ENCODE measurements around the gene TANGO2. TPM values are rescaled to one million over a fixed set of nuclear protein-coding genes. Genes with fewer than 3 reads are reported as not detected.

TANGO2 gene
- total RNA-seq, 1 experiment from 2014 or later, result 14.6 TPM

DNA sequence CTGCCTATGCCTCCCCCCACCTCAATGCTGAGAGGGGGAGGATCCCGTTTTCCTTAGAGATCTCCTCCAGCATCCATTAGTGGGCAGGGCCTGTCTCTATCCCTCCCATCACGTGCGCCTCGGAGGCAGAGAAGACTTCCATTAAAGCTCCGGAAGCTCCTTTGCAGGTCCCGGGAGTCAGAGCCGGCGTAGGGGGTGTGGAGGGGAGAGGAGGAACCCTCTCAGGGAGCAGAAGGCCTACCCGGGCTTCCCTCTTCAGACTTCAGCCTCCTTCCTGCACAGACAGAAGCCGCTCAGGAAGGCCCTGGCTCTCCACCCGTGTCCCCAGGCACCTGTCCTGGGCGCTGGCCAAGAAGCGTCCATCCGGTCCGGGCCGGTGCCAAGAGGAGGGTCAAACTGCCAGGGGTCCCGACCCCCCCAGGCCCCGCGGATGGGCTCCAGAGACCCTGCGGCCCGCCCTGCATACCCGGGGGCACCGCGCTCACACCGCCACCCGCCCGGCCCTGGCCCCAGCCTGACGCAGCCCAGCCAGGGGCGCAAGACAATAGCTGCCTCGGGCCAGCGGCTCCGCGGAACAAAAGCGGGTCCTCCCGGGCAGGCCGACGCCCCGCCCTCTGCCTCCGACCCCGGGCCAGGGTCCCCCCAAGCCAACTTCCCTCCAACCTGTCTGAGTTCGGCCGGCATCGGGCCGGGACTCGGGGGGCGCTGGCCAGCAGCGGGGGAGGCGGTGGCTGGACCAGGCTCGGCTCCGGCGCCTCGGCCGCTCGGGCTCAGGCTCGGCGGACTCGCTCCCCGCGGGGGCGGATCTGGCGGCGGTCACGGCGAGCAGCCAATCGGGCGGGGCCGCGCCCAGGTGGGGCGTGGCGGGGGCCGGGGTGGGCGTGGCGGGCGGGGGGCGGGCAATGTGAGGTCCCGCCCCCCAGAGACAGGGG, 34.2 kb upstream of the TANGO2 start:
- H4K8ac ChIP-seq (replicated peaks; ENCODE audit: insufficient read length, low read depth, low read length), result no peak overlapping the region
- H2BK20ac ChIP-seq (ENCODE audit: low read depth, low read length, poor library complexity, severe bottlenecking), result no peak overlapping the region
- peaks cover 4% of the 10 kb centered on the region for H3K79me1 ChIP-seq (ENCODE audit: insufficient read depth, low read depth, low read length, poor library complexity, severe bottlenecking)
- H3K27ac ChIP-seq (ENCODE audit: insufficient read length, low read depth, low read length), result no peak overlapping the region
- no peak overlapping the region for H2AK5ac ChIP-seq (ENCODE audit: insufficient read length, low read length)
- peaks cover 5 to 20% of the 10 kb centered on the region in 2 experiments; a peak in 3 of 4 replicates for H3K4me1 Mint-ChIP-seq
- H3K4me1 ChIP-seq (ENCODE audit: insufficient read depth, low read length), result no peaks in the 10 kb centered on the region; the same call in 1 of the 2 replicates
- H3K23me2 ChIP-seq (ENCODE audit: insufficient read length, low read depth, low read length, poor library complexity, severe bottlenecking), result no peaks in the 10 kb centered on the region
- H3K27ac Mint-ChIP-seq, result peak overlapping the region in 1 of 3 experiments; percentile 27; a peak in 1 of 7 replicates
- H3K36me3 Mint-ChIP-seq (ENCODE audit: insufficient read depth in 1 of 3, low read depth in 3 of 3), result no peaks in the 10 kb centered on the region; a peak in 1 of 7 replicates
- H3K27me3 ChIP-seq (ENCODE audit: insufficient read depth, low read length), result no peaks in the 10 kb centered on the region
- H3K79me2 ChIP-seq (ENCODE audit: insufficient read depth, low read length), result no peaks in the 10 kb centered on the region
- H2BK12ac ChIP-seq (ENCODE audit: insufficient read length, low read depth, low read length), result no peak overlapping the region
- H3K9ac ChIP-seq (ENCODE audit: extremely low read depth, insufficient read length, low read length), result peak overlapping the region; percentile 59
- TF ChIP-seq, protein P1, sequence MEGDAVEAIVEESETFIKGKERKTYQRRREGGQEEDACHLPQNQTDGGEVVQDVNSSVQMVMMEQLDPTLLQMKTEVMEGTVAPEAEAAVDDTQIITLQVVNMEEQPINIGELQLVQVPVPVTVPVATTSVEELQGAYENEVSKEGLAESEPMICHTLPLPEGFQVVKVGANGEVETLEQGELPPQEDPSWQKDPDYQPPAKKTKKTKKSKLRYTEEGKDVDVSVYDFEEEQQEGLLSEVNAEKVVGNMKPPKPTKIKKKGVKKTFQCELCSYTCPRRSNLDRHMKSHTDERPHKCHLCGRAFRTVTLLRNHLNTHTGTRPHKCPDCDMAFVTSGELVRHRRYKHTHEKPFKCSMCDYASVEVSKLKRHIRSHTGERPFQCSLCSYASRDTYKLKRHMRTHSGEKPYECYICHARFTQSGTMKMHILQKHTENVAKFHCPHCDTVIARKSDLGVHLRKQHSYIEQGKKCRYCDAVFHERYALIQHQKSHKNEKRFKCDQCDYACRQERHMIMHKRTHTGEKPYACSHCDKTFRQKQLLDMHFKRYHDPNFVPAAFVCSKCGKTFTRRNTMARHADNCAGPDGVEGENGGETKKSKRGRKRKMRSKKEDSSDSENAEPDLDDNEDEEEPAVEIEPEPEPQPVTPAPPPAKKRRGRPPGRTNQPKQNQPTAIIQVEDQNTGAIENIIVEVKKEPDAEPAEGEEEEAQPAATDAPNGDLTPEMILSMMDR (conservative IDR thresholded peaks at IDR 0.05), result no peak
- no peaks in the 10 kb centered on the region for H3K9me3 Mint-ChIP-seq
- H3K9me3 ChIP-seq (ENCODE audit: control insufficient read depth, low read depth, low read length), result no peaks in the 10 kb centered on the region
- H3K4me3 Mint-ChIP-seq, result peak overlapping the region; percentile 71 to 85
- no peak overlapping the region for H3T11ph ChIP-seq (ENCODE audit: low read length)
- DNase-seq, result peak; percentile 82
- peaks cover 3% of the 10 kb centered on the region for H4K20me1 ChIP-seq (ENCODE audit: control insufficient read depth, insufficient read depth, insufficient read length)
- H2BK5ac ChIP-seq (ENCODE audit: insufficient read length, low read length), result no peak overlapping the region
- peak overlapping the region; percentile 76 for H4K91ac ChIP-seq (ENCODE audit: insufficient read length, low read depth, low read length)
- peak overlapping the region; percentile 87 for H3K14ac ChIP-seq (ENCODE audit: insufficient read depth, low read length)
- no peaks in the 10 kb centered on the region for H3K27me3 Mint-ChIP-seq (ENCODE audit: low read depth)
- no peak overlapping the region for H2AFZ ChIP-seq (ENCODE audit: low read length)
- H2BK15ac ChIP-seq (ENCODE audit: low read depth, low read length), result no peak overlapping the region
- no peak overlapping the region for H4K5ac ChIP-seq (ENCODE audit: insufficient read length, low read depth, low read length)
- H3K4ac ChIP-seq (ENCODE audit: low read depth, low read length), result peak overlapping the region; percentile 27; the same call in 1 of the 2 replicates
- H3K56ac ChIP-seq (ENCODE audit: insufficient read length, low read depth, low read length), result no peak overlapping the region
- no peak overlapping the region for H3K23ac ChIP-seq (ENCODE audit: insufficient read length, low read depth, low read length)
- peak overlapping the region; percentile 80 for H3K18ac ChIP-seq (ENCODE audit: insufficient read length, low read depth, low read length)
- no CpG with 5 or more reads among the region's 76 CpGs for WGBS (ENCODE audit: extremely low coverage, insufficient read length, low lambda C conversion rate)
- H3K4me2 ChIP-seq (ENCODE audit: insufficient read depth, insufficient read length, low read length), result peak overlapping the region; percentile 33
- H2BK120ac ChIP-seq (ENCODE audit: low read depth, low read length, poor library complexity, severe bottlenecking), result no peak overlapping the region
